CD8-positive, alpha-beta memory T cell (primary cell): ENCODE data around the gene REN. TPM values are rescaled to one million over a fixed set of nuclear protein-coding genes. Genes with fewer than 3 reads are reported as not detected.
A peak's percentile ranks its signal among the peaks of the same experiment; 100 is the strongest.

Source experiments
- CTCF ChIA-PET: fragments of 350-600 bp; sonication (Branson Sonifier 250); formaldehyde crosslinking; loops from one replicate; lab custom pipeline; 2021; ENCODE audit warnings: antibody characterized with exemption; lab: Charles Lee
- POLR2A ChIA-PET: fragments of 350-600 bp; sonication (Branson Sonifier 250); formaldehyde crosslinking; loops from one replicate; lab custom pipeline; 2021; ENCODE audit warnings: antibody characterized with exemption; lab: Charles Lee
- DNase-seq, 5 donors: peaks; one replicate each; pipeline versions ENCODE4 v3.0.0 to v3.0.0-alpha.2; 2020 to 2022; ENCODE audit warnings: mixed read lengths in 1 of 5
- H3K27ac ChIP-seq: one replicate; pipeline ENCODE4 v1.7.0; 2013; ENCODE audit warnings: low read depth, mild to moderate bottlenecking, low read length, moderate library complexity
- H3K27me3 ChIP-seq: 2 replicates; pipeline ENCODE4 v1.7.0; 2013; ENCODE audit warnings: low read length, mild to moderate bottlenecking; ENCODE audit not compliant: insufficient read depth, poor library complexity, severe bottlenecking
- H3K36me3 ChIP-seq: 2 replicates; pipeline ENCODE4 v1.7.0; 2013; ENCODE audit warnings: mild to moderate bottlenecking, low read length, moderate library complexity; ENCODE audit not compliant: insufficient read depth
- H3K4me1 ChIP-seq: 2 replicates; pipeline ENCODE4 v1.7.0; 2013; ENCODE audit warnings: mild to moderate bottlenecking, low read length, moderate library complexity; ENCODE audit not compliant: insufficient read depth
- H3K4me3 ChIP-seq: 2 replicates; pipeline ENCODE4 v1.7.0; 2013; ENCODE audit warnings: mild to moderate bottlenecking, low read length
- H3K9me3 ChIP-seq: 2 replicates; pipeline ENCODE4 v1.7.0; 2013; ENCODE audit warnings: mild to moderate bottlenecking, low read length
- H3K27ac Mint-ChIP-seq, 8 donors: one replicate each; pipeline ENCODE4 v1.8.0; 2020 to 2021; ENCODE audit warnings: mixed read lengths in 8 of 8, mild to moderate bottlenecking in 6 of 8, inconsistent platforms in 3 of 8, moderate library complexity in 3 of 8
- H3K27me3 Mint-ChIP-seq, 2 donors: one replicate each; pipeline ENCODE4 v1.8.0; 2020 to 2021; ENCODE audit warnings: mixed read lengths in 2 of 2, mild to moderate bottlenecking in 1 of 2, moderate library complexity in 1 of 2
- H3K36me3 Mint-ChIP-seq, 3 donors: one replicate each; pipeline ENCODE4 v1.8.0; 2020 to 2021; ENCODE audit warnings: mixed read lengths in 3 of 3, inconsistent platforms in 1 of 3, mild to moderate bottlenecking in 1 of 3
- H3K4me1 Mint-ChIP-seq, 3 donors: one replicate each; pipeline ENCODE4 v1.8.0; 2020 to 2021; ENCODE audit warnings: mixed read lengths in 3 of 3, inconsistent platforms in 1 of 3, mild to moderate bottlenecking in 1 of 3
- H3K4me3 Mint-ChIP-seq, 7 donors: one replicate each; pipeline ENCODE4 v1.8.0; 2020 to 2021; ENCODE audit warnings: mixed read lengths in 7 of 7, mild to moderate bottlenecking in 6 of 7, moderate library complexity in 4 of 7, inconsistent platforms in 2 of 7
- H3K9me3 Mint-ChIP-seq, 5 donors: one replicate each; pipeline ENCODE4 v1.8.0; 2020 to 2022; ENCODE audit warnings: mixed read lengths in 5 of 5, mild to moderate bottlenecking in 3 of 5, moderate library complexity in 2 of 5, inconsistent platforms in 1 of 5
- polyA plus RNA-seq: library from polyadenylated mRNA; unstranded; fragments of 300-500 nt; fragmentation: Illumina TruSeq; gene quantifications from one replicate; pipeline ENCODE4 v1.2.3, GENCODE V29; 2021
- total RNA-seq, 2 experiments: library from RNA; stranded (reverse); gene quantifications; one replicate each; pipeline ENCODE4 v1.2.3, GENCODE V29; 2021

REN gene
- total and polyA plus RNA-seq, 3 experiments from 2014 or later, result not detected

- H3K4me3 ChIP-seq, result no peak within 1 kb of the TSS
- no peak for DNase-seq
- ChIA-PET CTCF (interaction anchor here (0.8 kb wide), 1 partner anchor 11 kb away, joined by 3 read pairs; no protein-coding TSS in a partner anchor), POLR2A (no interaction called here)
- no peak within 1 kb of the TSS for H3K27ac ChIP-seq
- H3K36me3 ChIP-seq, result no peaks in the 10 kb centered on the region
- peak within 1 kb of the TSS in 2 of 8 donors; percentile 15 to 84 for H3K27ac Mint-ChIP-seq
- peak within 1 kb of the TSS in 1 of 7 donors; percentile 14 for H3K4me3 Mint-ChIP-seq
- H3K9me3 ChIP-seq, result no peaks in the 10 kb centered on the region
- H3K4me1 Mint-ChIP-seq, result peaks cover 5 to 12% (median 11%) of the 10 kb centered on the region in 3 donors
- H3K27me3 Mint-ChIP-seq, result peaks cover 17 to 48% of the 10 kb centered on the region in 2 donors
- peaks cover 8% of the 10 kb centered on the region for H3K27me3 ChIP-seq
- no peaks in the 10 kb centered on the region for H3K4me1 ChIP-seq
- no peaks in the 10 kb centered on the region for H3K9me3 Mint-ChIP-seq
- no peaks in the 10 kb centered on the region for H3K36me3 Mint-ChIP-seq
Observed at GRCh38 chr1:204196068-204196795, 30.1 kb upstream of the REN start, which contains the start of gene KISS1. Gene KISS1 (minus strand): TSS chr1:204196491. CDS start chr1:204192876, 3,615 bp downstream.

- DNase-seq, result no peak
- H3K27me3 ChIP-seq, result peaks cover 11% of the 10 kb centered on the region
- no peaks in the 10 kb centered on the region for H3K9me3 Mint-ChIP-seq
- ChIA-PET POLR2A (no interaction called here), CTCF (interaction anchor here (4.5 kb wide), 1 partner anchor 12 kb away, joined by 15 read pairs; no protein-coding TSS in a partner anchor)
- H3K36me3 Mint-ChIP-seq, result no peaks in the 10 kb centered on the region
- H3K4me3 Mint-ChIP-seq, result no peak overlapping the region
- peaks cover 11 to 22% (median 17%) of the 10 kb centered on the region in 3 donors for H3K4me1 Mint-ChIP-seq
- H3K27me3 Mint-ChIP-seq, result peaks cover 26 to 52% of the 10 kb centered on the region in 2 donors
- no peaks in the 10 kb centered on the region for H3K9me3 ChIP-seq
- H3K27ac ChIP-seq, result no peak overlapping the region
- H3K36me3 ChIP-seq, result no peaks in the 10 kb centered on the region
- H3K27ac Mint-ChIP-seq, result peak overlapping the region in 2 of 8 donors; percentile 17 to 61
- H3K4me1 ChIP-seq, result no peaks in the 10 kb centered on the region
- no peak overlapping the region for H3K4me3 ChIP-seq
Observed at GRCh38 chr1:204194771-204195170, 28.6 kb upstream of the REN start.

GRCh38 chr1:204194080-204194479 lies 27.9 kb upstream of the REN start:
- Histone ChIP-seq H3K27me3 (peaks cover 15% of the 10 kb centered on the region), H3K9me3 (no peaks in the 10 kb centered on the region), H3K4me3 (no peak overlapping the region), H3K36me3 (no peaks in the 10 kb centered on the region), H3K27ac (no peak overlapping the region), H3K4me1 (no peaks in the 10 kb centered on the region)
- H3K27ac Mint-ChIP-seq, result peak overlapping the region in 1 of 8 donors; percentile 35
- no peak overlapping the region for H3K4me3 Mint-ChIP-seq
- no peaks in the 10 kb centered on the region for H3K36me3 Mint-ChIP-seq
- ChIA-PET POLR2A (no interaction called here), CTCF (interaction anchor here (1.6 to 4.5 kb wide), 2 partner anchors 12 to 169 kb away, joined by 3 to 15 read pairs; no protein-coding TSS in a partner anchor)
- peaks cover 31 to 55% of the 10 kb centered on the region in 2 donors for H3K27me3 Mint-ChIP-seq
- H3K9me3 Mint-ChIP-seq, result no peaks in the 10 kb centered on the region
- peaks cover 14 to 26% (median 21%) of the 10 kb centered on the region in 3 donors for H3K4me1 Mint-ChIP-seq
- DNase-seq, result no peak

GRCh38 chr1:204192589-204193352 lies 26.6 kb upstream of the REN start:
- H3K27me3 Mint-ChIP-seq, result peaks cover 30 to 59% of the 10 kb centered on the region in 2 donors
- peaks cover 14 to 31% (median 24%) of the 10 kb centered on the region in 3 donors for H3K4me1 Mint-ChIP-seq
- peaks cover 15% of the 10 kb centered on the region for H3K27me3 ChIP-seq
- no peak overlapping the region for H3K27ac ChIP-seq
- H3K36me3 ChIP-seq, result no peaks in the 10 kb centered on the region
- no peak overlapping the region for H3K4me3 ChIP-seq
- ChIA-PET CTCF (interaction anchor here (1.6 to 4.5 kb wide), 2 partner anchors 14 to 170 kb away, joined by 3 to 15 read pairs; no protein-coding TSS in a partner anchor), POLR2A (no interaction called here)
- H3K4me3 Mint-ChIP-seq, result no peak overlapping the region
- peak overlapping the region in 2 of 8 donors; percentile 31 to 39 for H3K27ac Mint-ChIP-seq
- H3K9me3 ChIP-seq, result no peaks in the 10 kb centered on the region
- no peaks in the 10 kb centered on the region for H3K4me1 ChIP-seq
- H3K9me3 Mint-ChIP-seq, result no peaks in the 10 kb centered on the region
- DNase-seq, result no peak
- H3K36me3 Mint-ChIP-seq, result no peaks in the 10 kb centered on the region

GRCh38 chr1:204192046-204192445 lies 25.9 kb upstream of the REN start:
- Mint-ChIP-seq H3K4me1 (peaks cover 14 to 31% (median 24%) of the 10 kb centered on the region in 3 donors), H3K27ac (no peak overlapping the region), H3K27me3 (peaks cover 32 to 63% of the 10 kb centered on the region in 2 donors), H3K36me3 (no peaks in the 10 kb centered on the region), H3K4me3 (no peak overlapping the region), H3K9me3 (no peaks in the 10 kb centered on the region)
- H3K36me3 ChIP-seq, result no peaks in the 10 kb centered on the region
- CTCF ChIA-PET, result interaction anchor here (4.5 kb wide), 1 partner anchor 14 kb away, joined by 15 read pairs; no protein-coding TSS in a partner anchor
- H3K4me3 ChIP-seq, result no peak overlapping the region
- H3K27me3 ChIP-seq, result peaks cover 16% of the 10 kb centered on the region
- no peak overlapping the region for H3K27ac ChIP-seq
- H3K9me3 ChIP-seq, result no peaks in the 10 kb centered on the region
- POLR2A ChIA-PET, result no interaction called here
- no peak for DNase-seq
- H3K4me1 ChIP-seq, result no peaks in the 10 kb centered on the region

GRCh38 chr1:204191456-204191855 lies 25.3 kb upstream of the REN start:
- Mint-ChIP-seq H3K27ac (no peak overlapping the region), H3K27me3 (peaks cover 35 to 68% of the 10 kb centered on the region in 2 donors), H3K36me3 (no peaks in the 10 kb centered on the region), H3K4me1 (peaks cover 14 to 31% (median 22%) of the 10 kb centered on the region in 3 donors), H3K4me3 (no peak overlapping the region), H3K9me3 (no peaks in the 10 kb centered on the region)
- POLR2A ChIA-PET, result no interaction called here
- no peaks in the 10 kb centered on the region for H3K4me1 ChIP-seq
- peaks cover 20% of the 10 kb centered on the region for H3K27me3 ChIP-seq
- CTCF ChIA-PET, result interaction anchor here (0.9 to 4.5 kb wide), 2 partner anchors 15 to 172 kb away, joined by 3 to 15 read pairs; no protein-coding TSS in a partner anchor
- H3K9me3 ChIP-seq, result no peaks in the 10 kb centered on the region
- no peak overlapping the region for H3K27ac ChIP-seq
- H3K4me3 ChIP-seq, result no peak overlapping the region
- no peak for DNase-seq
- H3K36me3 ChIP-seq, result no peaks in the 10 kb centered on the region

- H3K36me3 ChIP-seq, result no peaks in the 10 kb centered on the region
- no peak overlapping the region for H3K4me3 ChIP-seq
- Mint-ChIP-seq H3K36me3 (no peaks in the 10 kb centered on the region), H3K27ac (peak overlapping the region in 3 of 8 donors; percentile 72 to 89 (median 77)), H3K27me3 (peaks cover 40 to 68% of the 10 kb centered on the region in 2 donors), H3K4me1 (peaks cover 14 to 31% (median 22%) of the 10 kb centered on the region in 3 donors), H3K9me3 (no peaks in the 10 kb centered on the region), H3K4me3 (peak overlapping the region in 6 of 7 donors; percentile 4 to 61 (median 50))
- CTCF ChIA-PET, result interaction anchor here (0.9 to 4.5 kb wide), 2 partner anchors 16 to 173 kb away, joined by 3 to 15 read pairs; no protein-coding TSS in a partner anchor
- peaks cover 20% of the 10 kb centered on the region for H3K27me3 ChIP-seq
- peak in 2 of 5 donors; percentile 18 to 35 for DNase-seq
- POLR2A ChIA-PET, result no interaction called here
- no peaks in the 10 kb centered on the region for H3K4me1 ChIP-seq
- H3K9me3 ChIP-seq, result no peaks in the 10 kb centered on the region
- H3K27ac ChIP-seq, result no peak overlapping the region
Observed at GRCh38 chr1:204190212-204191211, 24.4 kb upstream of the REN start.
